Measurements from ENCODE around the gene LRRFIP2. TPM values are rescaled to one million over a fixed set of nuclear protein-coding genes. Genes with fewer than 3 reads are reported as not detected.

The LRRFIP2 gene
- total RNA-seq, 1 donor from 2014 or later: 40.0 TPM

- no peaks in the 10 kb centered on the region for H3K4me1 Mint-ChIP-seq (ENCODE audit: unreplicated experiment)
- DNase-seq (ENCODE audit: low spot score): no peak
- H3K9me3 Mint-ChIP-seq (ENCODE audit: unreplicated experiment): no peaks in the 10 kb centered on the region
- no peak overlapping the region for H3K4me3 Mint-ChIP-seq (ENCODE audit: unreplicated experiment)
- TF ChIP-seq, protein P1, sequence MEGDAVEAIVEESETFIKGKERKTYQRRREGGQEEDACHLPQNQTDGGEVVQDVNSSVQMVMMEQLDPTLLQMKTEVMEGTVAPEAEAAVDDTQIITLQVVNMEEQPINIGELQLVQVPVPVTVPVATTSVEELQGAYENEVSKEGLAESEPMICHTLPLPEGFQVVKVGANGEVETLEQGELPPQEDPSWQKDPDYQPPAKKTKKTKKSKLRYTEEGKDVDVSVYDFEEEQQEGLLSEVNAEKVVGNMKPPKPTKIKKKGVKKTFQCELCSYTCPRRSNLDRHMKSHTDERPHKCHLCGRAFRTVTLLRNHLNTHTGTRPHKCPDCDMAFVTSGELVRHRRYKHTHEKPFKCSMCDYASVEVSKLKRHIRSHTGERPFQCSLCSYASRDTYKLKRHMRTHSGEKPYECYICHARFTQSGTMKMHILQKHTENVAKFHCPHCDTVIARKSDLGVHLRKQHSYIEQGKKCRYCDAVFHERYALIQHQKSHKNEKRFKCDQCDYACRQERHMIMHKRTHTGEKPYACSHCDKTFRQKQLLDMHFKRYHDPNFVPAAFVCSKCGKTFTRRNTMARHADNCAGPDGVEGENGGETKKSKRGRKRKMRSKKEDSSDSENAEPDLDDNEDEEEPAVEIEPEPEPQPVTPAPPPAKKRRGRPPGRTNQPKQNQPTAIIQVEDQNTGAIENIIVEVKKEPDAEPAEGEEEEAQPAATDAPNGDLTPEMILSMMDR (IDR thresholded peaks at IDR 0.05; ENCODE audit: unreplicated experiment): no peak
- H3K36me3 Mint-ChIP-seq (ENCODE audit: low read depth, unreplicated experiment): no peaks in the 10 kb centered on the region
- no peak overlapping the region for H3K27ac Mint-ChIP-seq (ENCODE audit: unreplicated experiment)
- H3K27me3 Mint-ChIP-seq (ENCODE audit: unreplicated experiment): no peaks in the 10 kb centered on the region
Observed at GRCh38 chr3:37190667-37191066, 16.3 kb upstream of the LRRFIP2 start.

DNA sequence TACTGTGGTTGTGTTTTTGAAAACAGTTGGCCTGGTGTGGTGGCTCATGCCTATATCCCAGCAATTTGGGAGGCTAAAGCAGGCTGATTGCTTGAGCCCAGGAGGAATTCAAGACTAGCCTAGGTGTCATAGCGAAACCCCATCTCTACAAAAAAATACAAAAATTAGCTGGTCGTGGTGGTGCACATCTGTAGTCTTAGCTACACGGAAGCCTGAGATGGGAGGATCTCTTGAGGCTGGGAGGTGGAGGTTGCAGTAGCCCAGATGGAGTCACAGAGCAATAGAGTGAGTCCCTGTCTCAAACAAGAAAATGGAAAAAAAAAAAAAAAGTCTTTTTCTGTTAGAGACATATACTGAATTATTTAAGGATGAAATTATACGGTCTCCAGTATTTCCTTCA is 14.7 kb upstream of the LRRFIP2 start:
- Mint-ChIP-seq H3K27me3 (ENCODE audit: unreplicated experiment) (no peaks in the 10 kb centered on the region), H3K4me1 (ENCODE audit: unreplicated experiment) (no peaks in the 10 kb centered on the region), H3K9me3 (ENCODE audit: unreplicated experiment) (no peaks in the 10 kb centered on the region), H3K36me3 (ENCODE audit: low read depth, unreplicated experiment) (no peaks in the 10 kb centered on the region), H3K27ac (ENCODE audit: unreplicated experiment) (no peak overlapping the region), H3K4me3 (ENCODE audit: unreplicated experiment) (no peak overlapping the region)
- DNase-seq (ENCODE audit: low spot score): no peak
- TF ChIP-seq, protein P1 (IDR thresholded peaks at IDR 0.05; ENCODE audit: unreplicated experiment): no peak

- no peak for DNase-seq (ENCODE audit: low spot score)
- H3K9me3 Mint-ChIP-seq (ENCODE audit: unreplicated experiment): no peaks in the 10 kb centered on the region
- peaks cover 9% of the 10 kb centered on the region for H3K4me1 Mint-ChIP-seq (ENCODE audit: unreplicated experiment)
- no peaks in the 10 kb centered on the region for H3K27me3 Mint-ChIP-seq (ENCODE audit: unreplicated experiment)
- TF ChIP-seq, protein P1 (IDR thresholded peaks at IDR 0.05; ENCODE audit: unreplicated experiment): no peak
- no peak overlapping the region for H3K27ac Mint-ChIP-seq (ENCODE audit: unreplicated experiment)
- H3K36me3 Mint-ChIP-seq (ENCODE audit: low read depth, unreplicated experiment): peaks cover 2% of the 10 kb centered on the region
- H3K4me3 Mint-ChIP-seq (ENCODE audit: unreplicated experiment): no peak overlapping the region
Observed at GRCh38 chr3:37183976-37184375, 9.6 kb upstream of the LRRFIP2 start.

DNA sequence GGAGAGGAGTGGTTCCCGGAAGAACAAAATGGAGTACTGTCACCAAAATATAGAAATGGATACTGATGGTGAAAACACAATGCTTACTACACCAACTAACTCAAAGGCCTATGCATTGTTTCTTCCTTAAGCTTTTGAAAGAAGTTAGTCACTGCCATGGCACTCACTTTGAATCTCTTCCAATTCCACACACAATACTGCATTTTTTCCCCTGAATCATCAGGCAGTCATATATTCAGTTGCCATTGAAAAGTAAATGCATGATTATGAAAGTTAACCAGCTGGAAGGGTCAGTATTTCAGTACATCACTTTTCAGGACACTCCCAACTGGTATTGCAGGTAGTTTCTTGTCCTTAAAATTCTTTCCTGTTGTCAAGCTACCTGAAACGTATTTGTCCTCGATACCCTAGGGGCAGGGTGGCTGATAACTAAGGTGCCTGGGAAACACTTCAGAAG is 9.0 kb upstream of the LRRFIP2 start:
- Mint-ChIP-seq H3K27me3 (ENCODE audit: unreplicated experiment) (no peaks in the 10 kb centered on the region), H3K4me1 (ENCODE audit: unreplicated experiment) (peaks cover 9% of the 10 kb centered on the region), H3K36me3 (ENCODE audit: low read depth, unreplicated experiment) (peaks cover 2% of the 10 kb centered on the region), H3K9me3 (ENCODE audit: unreplicated experiment) (no peaks in the 10 kb centered on the region), H3K4me3 (ENCODE audit: unreplicated experiment) (no peak overlapping the region), H3K27ac (ENCODE audit: unreplicated experiment) (no peak overlapping the region)
- TF ChIP-seq, protein P1 (IDR thresholded peaks at IDR 0.05; ENCODE audit: unreplicated experiment): no peak
- no peak for DNase-seq (ENCODE audit: low spot score)

- Mint-ChIP-seq H3K9me3 (ENCODE audit: unreplicated experiment) (no peaks in the 10 kb centered on the region), H3K4me3 (ENCODE audit: unreplicated experiment) (no peak overlapping the region), H3K36me3 (ENCODE audit: low read depth, unreplicated experiment) (peaks cover 2% of the 10 kb centered on the region), H3K4me1 (ENCODE audit: unreplicated experiment) (peaks cover 12% of the 10 kb centered on the region), H3K27me3 (ENCODE audit: unreplicated experiment) (no peaks in the 10 kb centered on the region), H3K27ac (ENCODE audit: unreplicated experiment) (no peak overlapping the region)
- no peak for DNase-seq (ENCODE audit: low spot score)
- TF ChIP-seq, protein P1 (IDR thresholded peaks at IDR 0.05; ENCODE audit: unreplicated experiment): no peak
Observed at GRCh38 chr3:37182816-37183215, 8.4 kb upstream of the LRRFIP2 start.
